BJ (cell line): ENCODE measurements around the gene PDE6D. TPM values are rescaled to one million over a fixed set of nuclear protein-coding genes. Genes with fewer than 3 reads are reported as not detected.
A peak's percentile ranks its signal among the peaks of the same experiment; 100 is the strongest.

Experiments
- CTCF ChIA-PET: fragments of 350-600 bp; formaldehyde crosslinking; extraction: SDS; loops from one replicate; lab custom pipeline; 2021; ENCODE audit warnings: antibody characterized with exemption, inconsistent platforms; lab: Yijun Ruan, JAX
- POLR2A ChIA-PET: fragments of 300-600 bp; sonication (Branson Sonifier 250); formaldehyde crosslinking; extraction: SDS; loops from one replicate; lab custom pipeline; 2021; ENCODE audit warnings: antibody characterized with exemption; lab: Charles Lee
- DNase-seq: peaks from one replicate; pipeline ENCODE4 v3.0.0-alpha.2; 2011; ENCODE audit warnings: low read depth
- H3K27me3 ChIP-seq: 2 replicates; pipeline ENCODE4 v1.6.0; 2011; ENCODE audit warnings: low read length; ENCODE audit not compliant: control insufficient read depth, insufficient read depth
- H3K36me3 ChIP-seq: 2 replicates; pipeline ENCODE4 v1.5.1; 2011; ENCODE audit warnings: low read length; ENCODE audit not compliant: control insufficient read depth, insufficient read depth
- H3K4me3 ChIP-seq: 2 replicates; pipeline ENCODE4 v1.5.1; 2011; ENCODE audit warnings: low read depth, mild to moderate bottlenecking, control low read depth, low read length
- polyA plus RNA-seq: library from polyadenylated mRNA; depleted of rRNA; stranded (reverse); fragments of >200 nt; gene quantifications from 2 replicates; pipeline ENCODE4 v1.2.3, GENCODE V29; 2011
- TF ChIP-seq, protein P1 (sequence below): IDR thresholded peaks from 2 replicates; pipeline ENCODE4 v1.5.1; 2011; ENCODE audit warnings: low read depth, mild to moderate bottlenecking, control low read depth, inconsistent platforms, low read length, moderate library complexity; ENCODE audit not compliant: insufficient read depth

The PDE6D gene
- polyA plus RNA-seq, 1 experiment, result 28.7 TPM

DNA sequence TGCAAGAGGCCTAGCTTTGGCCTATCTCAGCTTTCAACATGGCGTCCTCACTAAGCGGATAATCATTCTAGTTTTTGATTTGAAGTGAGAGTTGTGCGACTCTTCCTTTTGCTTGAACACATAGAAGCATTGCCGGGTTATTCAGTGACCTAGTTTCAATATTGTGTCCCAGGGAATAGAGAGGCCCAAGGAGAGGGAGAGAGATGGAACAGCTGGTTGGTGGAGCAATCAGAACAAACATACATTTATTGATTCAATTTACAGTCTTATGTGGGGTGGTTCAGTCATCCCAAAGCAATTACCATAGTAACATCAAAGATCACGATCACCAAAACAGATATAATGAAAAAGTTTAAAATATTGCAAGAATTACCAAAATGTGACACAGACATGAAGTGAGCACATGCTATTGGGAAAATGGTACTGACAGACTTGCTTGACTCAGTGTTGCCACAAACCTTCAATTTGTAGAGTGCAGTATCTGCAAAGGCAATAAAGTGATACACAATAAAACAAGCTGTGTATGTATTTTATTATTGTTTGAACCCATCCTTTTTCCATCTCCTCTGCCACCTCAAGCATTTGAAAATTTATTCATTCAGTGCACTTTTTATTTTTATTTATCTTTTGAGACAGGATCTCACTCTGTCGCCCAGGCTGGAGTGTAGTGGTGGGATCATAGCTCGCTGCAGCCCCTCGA is 35.4 kb upstream of the PDE6D start:
- no peaks in the 10 kb centered on the region for H3K36me3 ChIP-seq
- CTCF ChIA-PET, result interaction anchor here (0.9 to 2.0 kb wide), 2 partner anchors 9 to 16 kb away, joined by 4 to 6 read pairs; no protein-coding TSS in a partner anchor
- no peak for DNase-seq
- H3K4me3 ChIP-seq, result no peak overlapping the region
- POLR2A ChIA-PET, result no interaction called here
- TF ChIP-seq, protein P1, sequence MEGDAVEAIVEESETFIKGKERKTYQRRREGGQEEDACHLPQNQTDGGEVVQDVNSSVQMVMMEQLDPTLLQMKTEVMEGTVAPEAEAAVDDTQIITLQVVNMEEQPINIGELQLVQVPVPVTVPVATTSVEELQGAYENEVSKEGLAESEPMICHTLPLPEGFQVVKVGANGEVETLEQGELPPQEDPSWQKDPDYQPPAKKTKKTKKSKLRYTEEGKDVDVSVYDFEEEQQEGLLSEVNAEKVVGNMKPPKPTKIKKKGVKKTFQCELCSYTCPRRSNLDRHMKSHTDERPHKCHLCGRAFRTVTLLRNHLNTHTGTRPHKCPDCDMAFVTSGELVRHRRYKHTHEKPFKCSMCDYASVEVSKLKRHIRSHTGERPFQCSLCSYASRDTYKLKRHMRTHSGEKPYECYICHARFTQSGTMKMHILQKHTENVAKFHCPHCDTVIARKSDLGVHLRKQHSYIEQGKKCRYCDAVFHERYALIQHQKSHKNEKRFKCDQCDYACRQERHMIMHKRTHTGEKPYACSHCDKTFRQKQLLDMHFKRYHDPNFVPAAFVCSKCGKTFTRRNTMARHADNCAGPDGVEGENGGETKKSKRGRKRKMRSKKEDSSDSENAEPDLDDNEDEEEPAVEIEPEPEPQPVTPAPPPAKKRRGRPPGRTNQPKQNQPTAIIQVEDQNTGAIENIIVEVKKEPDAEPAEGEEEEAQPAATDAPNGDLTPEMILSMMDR, result no peak
- H3K27me3 ChIP-seq, result peaks cover 2% of the 10 kb centered on the region; the same call in 1 of the 2 replicates

DNA sequence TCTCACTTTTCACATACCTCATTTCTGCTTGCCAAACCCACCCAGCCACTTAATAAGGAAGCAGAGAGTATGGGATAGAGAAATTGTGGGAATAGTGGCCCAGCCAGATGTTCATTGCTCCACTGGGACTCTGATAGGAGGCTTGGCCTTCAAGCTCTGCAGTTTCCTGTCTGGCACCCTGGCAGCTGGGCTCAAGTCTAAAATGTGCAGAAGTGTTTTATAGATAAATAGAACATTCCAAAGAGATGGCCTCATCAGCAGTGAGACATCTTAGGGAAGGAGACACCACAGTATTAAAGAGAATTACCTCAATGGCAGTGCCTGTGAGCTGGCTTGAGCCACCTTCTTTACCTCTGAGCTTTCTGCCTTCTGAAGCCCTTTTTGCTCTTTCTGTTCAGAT is 29.8 kb upstream of the PDE6D start:
- POLR2A ChIA-PET, result no interaction called here
- Histone ChIP-seq H3K27me3 (no peaks in the 10 kb centered on the region), H3K36me3 (peaks cover 5% of the 10 kb centered on the region), H3K4me3 (no peak overlapping the region)
- CTCF ChIA-PET, result interaction anchor here (0.7 to 3.2 kb wide), 6 partner anchors 10 to 658 kb away, joined by 3 to 21 read pairs (median 4); no protein-coding TSS in a partner anchor
- TF ChIP-seq, protein P1, result no peak
- DNase-seq, result peak; percentile 72

DNA sequence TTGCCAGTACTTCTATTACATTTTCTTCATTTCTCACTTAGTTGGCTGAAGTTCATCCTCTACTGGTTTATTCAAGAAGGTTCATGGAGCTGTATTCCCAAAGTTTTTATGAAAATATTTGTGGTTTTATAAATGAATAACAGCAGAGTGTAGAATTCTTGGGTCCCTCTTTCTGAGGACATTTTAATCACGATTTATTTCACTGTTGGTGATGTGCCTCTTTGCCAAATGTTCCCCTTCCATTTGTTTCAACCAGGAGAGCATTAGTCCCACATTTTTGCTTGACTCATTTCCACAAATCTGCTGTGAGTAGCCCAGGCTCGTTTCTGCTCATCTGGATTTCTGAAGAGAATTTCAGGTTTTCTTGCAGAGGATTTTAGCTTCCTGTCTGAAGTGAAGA is 25.9 kb upstream of the PDE6D start:
- TF ChIP-seq, protein P1, result peak; percentile 9; the same call in 1 of the 2 replicates
- Histone ChIP-seq H3K27me3 (no peaks in the 10 kb centered on the region), H3K36me3 (peaks cover 5% of the 10 kb centered on the region), H3K4me3 (no peak overlapping the region)
- CTCF ChIA-PET, result interaction anchor here (1.1 to 2.4 kb wide), 6 partner anchors 10 to 93 kb away, joined by 3 to 12 read pairs (median 6); partner anchors contain the start of gene COPS7B
- POLR2A ChIA-PET, result interaction anchor here (0.6 kb wide), 2 partner anchors 139 to 182 kb away, joined by 3 to 5 read pairs; no protein-coding TSS in a partner anchor
- DNase-seq, result peak; percentile 93

DNA sequence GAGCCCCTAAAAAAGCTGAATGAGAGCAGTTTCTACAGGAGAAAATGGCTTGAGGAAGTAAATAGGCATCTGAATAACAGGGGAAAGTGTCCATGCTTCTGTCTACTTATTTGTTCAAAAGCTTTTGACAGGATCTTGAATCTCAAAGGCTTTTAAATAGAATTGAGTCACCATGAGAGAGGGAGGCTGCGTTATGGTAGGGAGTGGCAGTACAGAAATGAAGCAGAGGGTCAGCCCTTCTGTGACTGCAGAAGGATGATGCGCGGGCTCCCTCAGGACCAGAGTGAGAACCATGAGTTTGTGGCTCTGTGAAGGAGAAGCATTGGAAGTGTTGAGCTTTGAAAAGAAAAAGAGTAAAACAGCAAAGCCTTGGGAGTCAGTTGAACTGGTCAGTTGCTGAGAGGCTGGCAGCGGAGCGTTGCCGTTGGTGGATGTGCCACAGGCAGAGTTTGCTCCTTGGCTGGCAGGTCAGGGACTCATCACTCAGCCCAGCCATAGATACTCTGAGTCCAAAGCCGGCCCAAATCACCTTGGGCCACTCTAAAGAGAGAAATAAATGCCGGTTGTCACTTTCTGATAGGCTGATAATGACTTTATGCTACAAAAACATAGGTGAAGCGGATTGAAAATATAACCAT is 22.5 kb upstream of the PDE6D start:
- H3K4me3 ChIP-seq, result no peak overlapping the region
- POLR2A ChIA-PET, result no interaction called here
- CTCF ChIA-PET, result interaction anchor here (1.2 kb wide), 1 partner anchor 47 kb away, joined by 3 read pairs; no protein-coding TSS in a partner anchor
- no peak for DNase-seq
- TF ChIP-seq, protein P1, result no peak
- H3K27me3 ChIP-seq, result no peaks in the 10 kb centered on the region
- H3K36me3 ChIP-seq, result peaks cover 7% of the 10 kb centered on the region

DNA sequence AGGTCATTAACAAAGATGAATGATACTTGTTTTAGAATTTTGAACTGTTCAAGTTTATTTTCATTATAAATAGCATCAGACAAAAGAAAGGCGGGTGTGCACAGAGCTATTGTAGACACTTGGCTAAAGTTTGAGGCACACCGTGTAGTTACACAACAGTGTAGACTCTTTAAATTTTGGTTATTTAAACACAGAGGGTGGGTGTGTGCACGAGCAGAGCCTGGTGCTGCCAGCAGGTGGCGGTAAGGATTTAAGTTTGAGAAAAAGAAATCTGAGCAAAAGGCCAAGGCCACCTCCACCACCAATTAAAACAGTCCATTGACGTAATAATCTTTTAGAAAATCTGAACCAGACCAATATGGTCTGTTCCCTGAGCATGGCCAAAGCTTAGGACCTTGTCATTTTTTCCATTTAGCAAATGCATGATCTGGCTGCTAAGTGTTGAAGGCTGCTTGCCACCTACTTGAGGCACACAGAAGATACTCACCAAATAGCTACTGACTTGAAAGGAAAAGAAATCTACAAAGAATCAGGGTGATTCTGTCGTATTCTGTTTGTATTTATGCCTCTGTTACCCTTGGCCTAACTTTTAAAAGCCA is 19.5 kb upstream of the PDE6D start:
- H3K36me3 ChIP-seq, result peaks cover 6% of the 10 kb centered on the region
- CTCF ChIA-PET, result interaction anchor here (0.7 to 2.6 kb wide), 13 partner anchors 8 to 468 kb away, joined by 3 to 21 read pairs (median 4); no protein-coding TSS in a partner anchor
- DNase-seq, result no peak

More for the DNA sequence above, 19.5 kb upstream of the PDE6D start:
- POLR2A ChIA-PET, result no interaction called here
- H3K27me3 ChIP-seq, result no peaks in the 10 kb centered on the region
- TF ChIP-seq, protein P1, result peak; percentile 79
- H3K4me3 ChIP-seq, result no peak overlapping the region
